ENCODE measurements around the gene SLC2A5.
"Not testable (repeated sequence)": the region's sequence is repeated elsewhere in the genome, so short reads cannot be mapped to it uniquely, and the experiment has no call there.

Gene SLC2A5, protein sequence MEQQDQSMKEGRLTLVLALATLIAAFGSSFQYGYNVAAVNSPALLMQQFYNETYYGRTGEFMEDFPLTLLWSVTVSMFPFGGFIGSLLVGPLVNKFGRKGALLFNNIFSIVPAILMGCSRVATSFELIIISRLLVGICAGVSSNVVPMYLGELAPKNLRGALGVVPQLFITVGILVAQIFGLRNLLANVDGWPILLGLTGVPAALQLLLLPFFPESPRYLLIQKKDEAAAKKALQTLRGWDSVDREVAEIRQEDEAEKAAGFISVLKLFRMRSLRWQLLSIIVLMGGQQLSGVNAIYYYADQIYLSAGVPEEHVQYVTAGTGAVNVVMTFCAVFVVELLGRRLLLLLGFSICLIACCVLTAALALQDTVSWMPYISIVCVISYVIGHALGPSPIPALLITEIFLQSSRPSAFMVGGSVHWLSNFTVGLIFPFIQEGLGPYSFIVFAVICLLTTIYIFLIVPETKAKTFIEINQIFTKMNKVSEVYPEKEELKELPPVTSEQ

DNA sequence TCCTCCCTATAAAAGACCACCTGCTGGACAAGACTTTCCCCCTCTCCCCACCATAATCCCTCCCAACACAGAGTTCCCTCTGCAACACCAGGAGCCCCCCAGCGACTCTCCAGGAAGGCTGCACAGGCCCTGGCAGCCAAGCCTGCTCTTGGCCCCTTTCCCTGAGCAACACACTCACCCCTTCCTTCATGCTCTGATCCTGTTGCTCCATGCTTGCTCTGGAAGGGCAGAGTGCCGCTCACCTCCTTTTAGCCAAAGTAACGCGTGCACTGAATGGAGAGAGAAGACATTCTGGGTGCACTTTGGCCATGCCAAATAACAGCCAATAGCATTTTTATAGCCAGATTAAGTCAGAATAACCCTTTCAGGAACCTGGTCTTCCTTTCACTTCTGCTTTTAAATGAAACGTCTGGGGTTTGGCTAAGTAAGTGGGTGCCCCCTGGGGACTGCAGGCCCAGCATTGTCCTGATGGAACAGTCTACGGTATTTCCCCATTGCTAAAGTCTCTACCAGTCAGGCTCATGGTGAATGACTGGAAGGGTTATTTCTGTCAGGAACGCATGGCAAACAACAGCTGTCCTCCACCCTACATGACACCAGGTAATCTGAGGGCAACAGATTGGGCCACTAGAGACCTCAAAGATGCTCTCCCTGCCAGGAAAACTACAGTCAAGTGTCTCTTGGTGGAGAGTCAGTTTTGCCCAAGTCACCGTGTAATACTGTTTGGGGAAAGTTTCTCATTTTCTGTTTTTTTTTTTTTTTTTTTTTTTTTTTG, at the start of gene SLC2A5:
Gene SLC2A5 (minus strand): TSS at position 310 of the 775 bp plus-strand sequence. CDS start 99 bp downstream, at position 211.
- no peak for DNase-seq

DNA sequence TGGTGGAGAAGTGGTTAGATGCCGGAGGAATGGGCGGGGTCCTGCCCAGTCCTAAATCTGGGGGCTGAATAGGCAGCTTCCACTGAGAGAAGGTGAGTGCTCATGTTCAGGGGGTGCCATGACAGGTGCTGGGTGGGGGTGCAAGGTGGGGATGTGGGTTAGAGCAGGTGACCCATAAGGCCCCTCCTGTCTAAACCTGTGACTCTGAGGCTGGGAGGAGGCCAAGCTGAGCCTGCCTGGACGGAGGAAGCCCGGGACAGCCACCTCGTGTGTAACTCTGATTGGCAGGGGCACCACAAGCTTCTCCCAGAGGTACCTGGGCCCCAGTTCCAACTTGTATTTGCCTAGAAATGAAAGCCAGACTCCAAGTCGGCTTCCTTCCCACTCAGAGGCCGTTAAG, 48.8 kb upstream of the SLC2A5 start:
- no peak for DNase-seq

DNA sequence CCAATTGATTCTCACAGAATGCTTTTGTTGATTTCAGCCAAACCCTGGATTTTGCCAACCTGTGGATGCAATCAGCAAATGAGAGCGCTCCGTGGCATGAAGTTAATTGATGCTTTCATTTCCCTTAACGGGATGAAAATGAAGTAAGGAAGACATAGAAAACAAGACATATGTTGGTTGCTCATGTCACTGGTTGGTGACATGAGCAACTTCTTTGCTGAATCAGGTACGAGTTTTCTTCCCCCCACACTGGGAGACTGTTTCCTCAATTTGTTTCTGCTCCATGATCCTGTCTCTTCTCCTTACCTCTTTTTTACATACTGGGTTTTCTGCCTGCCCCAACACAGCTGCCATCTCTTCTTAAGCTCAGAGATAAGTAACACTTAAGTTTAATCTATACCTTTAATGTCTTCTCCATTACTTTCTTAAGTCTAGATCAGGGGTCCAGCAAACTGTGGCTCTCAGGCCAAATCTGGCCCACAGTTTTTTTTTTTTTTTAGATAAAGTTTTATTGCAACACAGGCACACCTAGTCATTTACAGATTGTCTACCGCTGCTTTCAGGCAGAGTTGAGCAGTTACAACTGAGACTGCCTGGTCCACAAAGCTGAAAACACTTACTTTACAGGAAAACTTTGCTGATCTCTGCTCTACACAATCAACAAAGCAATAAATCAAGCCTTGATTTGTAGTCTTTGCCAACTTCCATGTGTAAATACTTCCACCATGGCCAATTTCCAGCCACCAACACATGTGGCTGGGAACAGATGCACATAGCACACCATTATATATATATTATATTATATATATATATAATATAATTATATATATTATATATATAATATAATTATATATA, 46.1 kb upstream of the SLC2A5 start:
- DNase-seq, result no peak

DNA sequence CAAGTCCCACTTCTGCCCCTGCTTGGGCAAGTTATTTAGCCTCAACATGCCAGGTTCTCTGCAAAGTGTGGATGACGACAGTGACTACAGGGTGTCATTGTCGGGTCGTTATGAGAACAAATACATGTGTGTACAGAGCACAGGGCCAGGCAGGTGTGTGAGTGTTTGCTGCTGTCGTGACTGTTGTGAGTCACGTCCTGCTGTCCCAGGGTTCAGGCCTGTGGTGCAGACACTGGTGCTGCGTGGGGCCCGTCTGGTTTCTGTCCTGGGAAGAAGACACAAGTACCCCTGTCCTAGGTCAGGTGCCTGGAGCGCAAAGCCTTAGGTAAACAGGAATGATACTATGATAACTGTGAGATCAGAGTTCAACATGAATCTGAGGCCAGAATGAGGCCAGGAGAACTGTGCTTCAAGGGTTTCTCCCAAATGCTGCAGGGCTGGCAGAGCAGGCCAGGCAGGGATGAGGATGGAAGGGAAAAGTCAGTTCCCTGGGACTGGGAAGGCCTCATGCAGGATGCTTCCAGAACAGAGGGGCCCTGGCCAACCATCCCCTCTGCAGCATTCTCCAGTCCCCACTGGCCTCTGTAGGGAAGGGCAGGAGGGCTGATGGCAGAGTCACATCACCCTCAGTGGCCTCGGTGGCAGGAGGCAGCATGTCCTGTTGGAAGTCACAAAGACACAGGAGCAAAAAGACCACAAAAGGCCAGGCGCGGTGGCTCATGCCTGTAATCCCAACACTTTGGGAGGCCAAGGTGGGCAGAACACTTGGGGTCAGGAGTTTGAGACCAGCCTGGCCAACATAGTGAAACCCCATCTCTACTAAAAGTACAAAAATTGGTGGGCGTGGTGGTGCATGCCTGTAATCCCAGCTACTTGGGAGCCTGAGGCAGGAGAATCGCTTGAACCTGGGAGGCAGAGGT, 43.8 kb upstream of the SLC2A5 start:
- DNase-seq, result no peak

DNA sequence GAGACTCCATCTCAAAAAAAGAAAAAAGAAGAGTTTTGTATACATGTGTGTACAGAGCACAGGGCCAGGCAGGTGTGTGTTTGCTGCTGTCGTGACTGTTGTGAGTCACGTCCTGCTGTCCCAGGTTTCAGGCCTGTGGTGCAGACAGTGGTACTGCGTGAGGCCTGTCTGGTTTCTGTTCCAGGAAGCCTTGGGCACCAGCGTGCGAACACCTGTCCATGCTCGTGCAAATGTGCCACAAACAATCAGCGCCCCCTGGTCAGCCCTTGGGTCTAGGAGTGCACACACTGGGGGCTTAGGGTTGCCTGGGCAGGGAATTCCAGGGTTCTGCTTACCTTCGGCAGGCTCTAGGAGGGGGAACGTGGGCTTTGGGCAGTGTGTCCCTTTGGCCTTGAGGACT, 42.5 kb upstream of the SLC2A5 start:
- no peak for DNase-seq

DNA sequence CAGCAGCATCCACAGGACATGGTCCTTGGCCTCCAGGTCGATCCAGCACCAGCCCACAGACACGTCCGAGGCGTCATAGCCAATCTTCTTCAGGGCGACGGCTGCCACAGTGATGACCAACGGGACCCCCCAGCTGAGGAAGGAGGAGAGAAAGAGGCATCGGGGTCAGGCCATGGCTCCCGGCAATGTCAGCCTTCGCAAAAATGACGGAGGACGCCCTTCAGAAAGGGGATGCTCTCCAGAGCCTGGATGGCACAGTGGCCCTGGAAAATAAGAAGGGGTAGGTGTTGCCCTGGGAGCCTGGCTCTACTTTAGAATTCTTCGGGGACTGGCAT, 41.9 kb upstream of the SLC2A5 start:
- DNase-seq, result no peak

DNA sequence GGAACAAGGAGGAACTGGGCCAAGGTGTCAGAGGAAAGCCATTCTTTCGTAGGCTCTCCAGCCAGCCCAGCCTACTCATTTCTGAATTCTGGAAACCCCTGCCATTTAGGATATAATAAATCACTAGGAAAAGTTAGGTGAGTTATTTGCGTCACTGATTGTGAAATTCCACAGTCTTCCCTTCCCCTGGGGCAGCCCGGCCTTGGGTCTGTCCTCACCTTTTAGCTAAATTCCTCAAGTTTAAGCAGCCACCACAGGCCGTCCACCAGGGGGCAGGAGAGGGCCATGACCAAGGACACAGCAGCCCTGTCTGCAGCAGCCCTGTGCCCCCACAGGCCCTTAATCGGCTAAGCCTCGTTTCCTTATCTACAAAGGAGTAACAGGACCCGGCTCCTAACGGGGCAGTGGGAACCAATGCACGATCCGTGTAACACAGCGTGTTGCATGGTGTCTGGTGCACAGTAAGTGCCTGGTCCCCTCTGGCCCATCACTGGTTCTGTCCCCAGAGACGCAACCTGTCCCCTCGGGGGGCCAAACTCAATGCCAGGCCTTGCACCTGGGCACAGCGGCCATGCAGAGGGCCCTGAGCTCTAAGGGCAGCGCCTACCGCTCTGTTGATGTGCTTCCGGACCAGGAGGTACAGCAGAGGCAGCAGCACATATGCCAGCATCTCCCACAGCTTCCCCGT, 41.4 kb upstream of the SLC2A5 start:
- DNase-seq, result no peak

DNA sequence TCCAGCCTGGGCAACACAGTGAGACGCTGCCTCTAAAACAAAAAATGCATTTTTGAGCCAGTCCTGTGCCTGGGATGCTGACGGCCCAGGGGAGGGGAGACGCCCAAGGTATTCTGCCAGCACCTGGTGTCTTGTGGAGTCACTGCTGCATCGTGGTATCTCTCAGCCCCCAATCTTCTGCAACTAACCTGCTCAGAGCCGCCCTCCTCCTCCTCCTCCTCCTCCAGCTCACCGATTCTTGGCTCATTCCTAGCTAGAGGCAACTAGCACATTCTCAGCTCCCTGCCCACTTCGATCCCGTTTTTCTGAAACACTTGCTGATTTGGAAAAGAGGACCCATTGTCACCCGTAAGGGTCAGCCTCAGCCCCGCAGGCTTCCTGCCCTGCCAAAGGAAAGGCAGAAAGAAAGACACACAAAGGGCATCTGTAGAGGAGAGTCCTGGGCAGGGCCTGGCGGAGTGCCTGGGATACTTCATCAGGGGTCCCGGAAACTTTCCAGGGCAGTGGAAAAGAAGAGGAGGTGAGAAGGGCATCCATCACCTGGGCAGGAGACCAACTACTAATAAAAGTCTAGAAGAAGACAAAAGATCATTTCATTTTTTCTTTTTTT, 38.7 kb upstream of the SLC2A5 start:
- DNase-seq, result no peak

DNA sequence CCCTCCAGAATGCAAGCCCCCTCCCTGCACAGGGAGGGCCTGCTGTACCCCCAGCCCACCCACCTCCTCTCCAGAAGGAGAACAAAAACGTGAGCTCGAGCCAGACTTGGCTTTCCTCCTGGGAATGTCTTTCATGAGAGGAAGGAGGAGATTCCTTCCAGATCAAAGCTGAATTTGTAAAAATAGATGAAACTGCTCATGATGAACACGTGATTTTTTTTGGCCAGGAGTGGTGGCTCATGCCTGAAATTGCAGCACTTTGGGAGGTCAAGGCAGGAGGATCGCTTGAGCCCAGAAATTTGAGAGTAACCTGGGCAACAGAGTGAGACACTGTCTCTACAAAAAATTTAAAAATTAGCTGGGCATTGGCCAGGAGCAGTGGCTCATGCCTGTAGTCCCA, 37.7 kb upstream of the SLC2A5 start:
- no peak for DNase-seq

DNA sequence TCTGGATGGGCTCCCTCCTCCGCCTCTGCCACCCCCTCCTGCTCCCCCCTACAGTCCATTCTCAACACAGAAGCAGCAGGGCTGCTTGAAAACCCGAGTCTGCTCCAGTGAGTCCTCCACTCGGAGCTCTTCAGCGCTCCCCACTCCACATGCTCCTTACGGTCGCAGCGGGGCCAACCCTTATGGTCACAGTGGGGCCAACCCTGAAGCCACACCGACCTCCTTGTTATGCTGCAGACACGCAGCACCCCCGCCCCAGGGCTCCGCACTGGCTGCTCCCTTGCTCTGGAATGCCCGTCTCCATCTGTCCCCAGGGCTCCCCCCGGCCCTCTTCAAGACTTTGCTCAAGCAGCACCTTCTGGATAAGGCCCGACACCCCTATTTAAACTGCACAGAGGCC, 36.9 kb upstream of the SLC2A5 start:
- DNase-seq, result no peak

DNA sequence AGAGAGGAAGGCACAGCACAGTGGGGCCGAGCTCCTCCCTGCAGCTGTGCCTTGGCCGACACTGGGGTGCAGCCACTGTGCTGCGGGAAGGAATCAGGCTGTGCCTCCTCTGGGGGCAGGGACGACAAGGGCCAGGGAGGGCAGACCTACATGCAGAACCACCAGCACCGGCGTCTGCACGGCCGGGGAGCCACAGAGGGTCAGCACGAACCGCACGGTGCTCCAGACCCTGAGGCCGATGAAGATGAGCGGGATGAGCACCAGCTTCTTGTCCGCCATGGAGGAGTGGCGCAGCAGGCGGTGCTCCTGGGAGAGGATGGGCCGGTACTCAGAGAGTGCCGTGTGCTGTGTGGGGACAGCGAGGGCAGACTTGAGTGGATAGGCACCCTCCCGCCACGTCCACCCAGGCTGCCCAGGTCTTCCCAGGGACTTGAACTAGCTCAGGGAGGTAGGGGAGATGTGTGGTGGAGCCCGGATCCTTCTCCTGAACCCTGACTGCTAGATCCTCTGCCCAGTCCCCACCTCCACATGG, 36.0 kb upstream of the SLC2A5 start:
- no peak for DNase-seq

DNA sequence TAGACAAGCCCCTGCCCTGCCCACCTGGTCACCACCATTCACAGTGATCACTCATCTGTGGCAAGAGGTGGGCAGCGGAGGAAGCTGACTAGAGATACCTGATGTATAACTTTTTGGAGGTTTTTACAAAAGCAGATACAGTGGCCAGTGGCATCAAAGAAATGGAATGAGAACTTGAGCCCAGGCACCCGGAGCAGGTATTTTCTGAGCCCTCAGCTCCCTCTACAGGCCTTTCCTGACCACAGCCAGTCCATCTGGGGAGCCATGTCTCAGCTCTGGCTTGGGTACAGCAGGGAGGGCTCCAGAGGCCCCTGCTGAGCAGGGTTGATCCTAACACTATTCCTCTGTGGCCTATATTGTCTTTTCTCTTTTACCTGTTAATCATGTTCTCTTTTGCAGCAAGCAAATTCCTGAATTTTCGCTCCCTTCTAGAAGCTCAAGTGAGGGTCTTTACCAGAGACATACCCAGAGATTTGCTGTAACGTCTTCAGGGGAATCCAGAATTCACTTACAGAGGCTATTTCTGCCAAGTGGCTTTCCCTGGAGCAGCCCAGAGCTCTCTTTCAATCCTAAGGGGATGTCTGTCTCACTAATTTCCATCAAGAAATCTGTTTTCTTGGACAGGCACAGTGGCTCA, 32.2 kb upstream of the SLC2A5 start:
- no peak for DNase-seq

DNA sequence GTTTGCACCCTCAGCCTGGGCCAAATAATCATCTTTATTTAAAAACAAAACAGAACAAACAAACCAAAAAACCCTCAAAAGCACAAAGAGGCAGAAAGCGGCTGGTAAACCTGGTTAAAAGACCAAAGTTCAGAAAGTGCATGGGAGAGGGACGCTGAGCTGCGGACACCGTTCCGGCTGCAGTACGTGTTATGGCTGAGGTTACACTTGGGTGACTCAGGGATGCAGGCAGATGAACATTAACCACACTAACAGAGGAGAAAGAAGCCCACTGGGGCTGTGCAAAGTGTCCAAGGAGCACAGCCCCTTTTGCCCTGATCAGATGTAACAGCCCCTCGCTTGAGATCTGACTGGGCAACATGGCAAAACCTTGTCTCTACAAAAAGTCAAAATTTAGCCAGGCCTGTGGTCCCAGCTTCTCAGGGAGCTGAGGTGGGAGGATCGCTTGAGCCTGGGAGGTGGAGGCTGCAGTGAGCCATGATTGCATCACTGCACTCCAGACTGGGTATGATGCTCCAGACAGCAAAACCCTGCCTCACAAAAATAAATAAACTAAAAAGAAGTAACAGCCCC, 31.1 kb upstream of the SLC2A5 start:
- no peak for DNase-seq

DNA sequence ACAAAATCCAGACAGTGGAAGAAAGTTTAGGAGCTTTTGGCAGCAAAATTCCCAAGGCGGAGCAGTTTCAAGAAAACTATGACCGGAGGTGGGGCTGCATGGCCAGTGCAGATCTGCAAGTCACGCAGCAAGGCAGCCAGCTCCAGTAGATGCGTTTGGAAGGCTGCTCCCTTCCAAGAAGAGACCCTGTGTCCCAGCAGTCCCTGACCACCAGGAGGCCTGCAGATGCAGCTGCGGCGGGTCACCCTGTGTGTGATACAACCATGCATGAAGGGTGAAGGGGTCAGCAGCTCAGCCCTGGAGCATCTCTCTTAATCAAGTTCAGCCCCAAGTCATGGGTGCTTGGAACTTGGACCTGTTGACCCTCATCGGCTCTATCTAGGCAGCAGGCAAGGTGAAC, 30.1 kb upstream of the SLC2A5 start:
- no peak for DNase-seq

DNA sequence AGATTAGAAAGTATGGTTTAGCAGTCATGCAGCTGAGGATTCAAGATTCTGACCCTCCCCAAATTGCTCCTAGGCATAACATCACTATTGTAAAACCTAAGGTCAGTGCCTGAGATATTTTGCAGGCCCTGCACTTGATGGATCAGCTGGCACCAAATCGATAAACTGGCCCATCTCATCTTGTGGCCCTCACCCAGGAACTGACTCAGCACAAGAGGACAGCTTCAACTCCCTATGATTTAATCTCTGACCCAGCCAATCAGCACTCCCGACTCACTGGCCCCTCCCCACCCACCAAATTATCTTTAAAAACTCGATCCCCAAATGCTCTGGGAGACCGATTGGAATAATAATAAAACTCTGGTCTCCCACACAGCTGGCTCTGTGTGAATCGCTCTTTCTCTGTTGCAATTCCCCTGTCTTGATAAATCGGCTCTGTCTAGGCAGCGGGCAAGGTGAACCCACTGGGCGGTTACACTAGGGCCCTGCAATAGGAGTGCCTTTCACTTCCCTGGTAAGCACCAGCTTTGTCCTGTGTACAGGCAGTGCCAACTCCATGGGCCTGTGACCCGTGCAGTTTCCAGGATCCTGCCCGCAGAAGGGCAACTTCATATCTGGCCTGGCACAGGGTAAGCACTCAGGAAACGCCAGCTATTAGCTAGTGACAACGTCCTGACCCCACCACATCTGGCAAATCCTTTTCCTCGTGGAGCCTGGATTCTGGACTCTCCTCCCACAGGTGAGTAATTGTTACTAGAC, 28.7 kb upstream of the SLC2A5 start:
- DNase-seq, result no peak

DNA sequence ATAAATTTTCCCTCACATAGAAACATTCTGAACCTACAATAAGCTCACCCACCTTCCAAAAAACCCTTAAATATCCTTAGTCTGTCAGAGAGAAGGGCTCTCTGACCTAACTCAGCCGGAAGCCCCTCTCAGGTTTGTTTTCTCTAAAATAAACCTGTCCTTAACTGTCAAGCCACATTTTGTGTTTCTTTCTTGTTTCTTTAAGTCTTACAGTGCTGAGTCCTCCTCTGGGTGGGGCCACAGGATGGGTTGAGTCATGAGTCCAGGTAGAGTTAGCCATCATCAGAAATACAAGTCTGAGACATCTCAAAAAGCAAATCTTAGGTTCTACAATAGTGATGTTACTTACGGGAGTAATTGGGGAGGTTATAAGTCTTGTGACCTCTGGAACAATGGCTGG, 26.4 kb upstream of the SLC2A5 start:
- no peak for DNase-seq

DNA sequence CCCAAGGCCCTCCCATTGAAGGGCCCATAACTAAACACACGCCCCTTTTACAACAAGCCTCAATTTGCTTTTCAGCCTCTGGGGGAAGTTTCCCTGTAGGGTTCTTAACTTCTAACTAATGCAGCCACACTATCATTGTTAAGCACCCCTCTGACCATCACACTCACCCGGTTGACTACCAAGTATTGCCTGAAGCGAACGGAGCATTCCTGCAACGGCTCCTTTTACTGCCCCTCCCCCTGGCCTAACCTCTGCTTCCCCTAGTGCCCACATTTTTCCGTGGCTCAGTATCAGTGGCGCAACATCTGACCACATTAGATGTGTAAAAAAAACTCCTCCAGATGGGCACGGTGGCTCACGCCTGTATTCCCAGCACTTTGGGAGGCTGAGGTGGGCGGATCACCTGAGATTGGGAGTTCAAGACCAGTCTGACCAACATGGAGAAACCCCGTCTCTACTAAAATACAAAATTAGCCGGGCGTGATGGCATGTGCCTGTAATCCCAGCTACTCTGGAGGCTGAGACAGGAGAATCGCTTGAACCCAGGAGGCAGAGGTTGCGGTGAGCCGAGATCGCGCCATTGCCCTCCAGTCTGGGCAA, 24.7 kb upstream of the SLC2A5 start:
- not testable (repeated sequence) for DNase-seq

DNA sequence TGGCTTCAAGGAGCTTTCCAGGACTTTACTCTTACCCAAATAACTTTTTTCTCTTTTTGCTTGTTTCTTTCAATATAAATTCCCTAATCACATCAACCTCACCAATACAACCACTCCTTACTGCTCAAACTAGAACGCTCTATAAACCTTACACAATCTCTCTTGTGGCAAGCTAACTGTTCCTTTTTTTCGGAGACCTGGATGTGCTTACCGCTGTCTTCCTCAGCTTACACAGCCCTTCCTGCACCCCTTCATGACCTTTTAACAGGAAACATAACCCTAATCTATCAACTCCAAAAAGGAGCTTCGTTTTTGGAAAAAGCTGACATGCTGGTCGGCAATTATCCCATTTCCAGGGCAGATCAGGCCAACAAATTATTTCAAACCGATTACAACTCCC, 24.1 kb upstream of the SLC2A5 start:
- DNase-seq, result no peak

DNA sequence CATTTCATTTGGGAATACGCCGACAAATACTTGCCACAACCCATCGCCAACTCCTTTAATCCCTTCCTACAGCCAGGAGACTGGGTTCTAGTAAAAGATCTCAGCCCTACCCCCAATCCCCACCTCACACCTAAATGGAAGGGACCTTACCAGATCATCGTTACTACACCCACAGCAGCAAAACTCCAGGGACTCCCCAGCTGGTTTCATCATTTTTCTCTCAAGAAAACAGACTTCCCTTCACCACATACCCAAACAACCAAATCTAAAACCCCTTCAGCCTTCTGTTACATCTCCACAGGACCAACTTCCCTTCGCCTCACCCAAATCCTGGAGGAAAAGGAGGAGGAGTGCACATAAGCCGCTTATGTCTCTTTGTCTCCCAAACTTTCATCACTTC, 23.7 kb upstream of the SLC2A5 start:
- no peak for DNase-seq
